Activated CD4-positive, CD25-positive, alpha-beta regulatory T cell treated with anti-CD3 and anti-CD28 coated beads, Interleukin-2, amount 50 U/mL, for 72 hours (primary cell): ENCODE data around the gene PFDN6.

Experiments
- DNase-seq: peaks from one replicate; pipeline ENCODE4 v3.0.0; 2021

Gene PFDN6

DNA sequence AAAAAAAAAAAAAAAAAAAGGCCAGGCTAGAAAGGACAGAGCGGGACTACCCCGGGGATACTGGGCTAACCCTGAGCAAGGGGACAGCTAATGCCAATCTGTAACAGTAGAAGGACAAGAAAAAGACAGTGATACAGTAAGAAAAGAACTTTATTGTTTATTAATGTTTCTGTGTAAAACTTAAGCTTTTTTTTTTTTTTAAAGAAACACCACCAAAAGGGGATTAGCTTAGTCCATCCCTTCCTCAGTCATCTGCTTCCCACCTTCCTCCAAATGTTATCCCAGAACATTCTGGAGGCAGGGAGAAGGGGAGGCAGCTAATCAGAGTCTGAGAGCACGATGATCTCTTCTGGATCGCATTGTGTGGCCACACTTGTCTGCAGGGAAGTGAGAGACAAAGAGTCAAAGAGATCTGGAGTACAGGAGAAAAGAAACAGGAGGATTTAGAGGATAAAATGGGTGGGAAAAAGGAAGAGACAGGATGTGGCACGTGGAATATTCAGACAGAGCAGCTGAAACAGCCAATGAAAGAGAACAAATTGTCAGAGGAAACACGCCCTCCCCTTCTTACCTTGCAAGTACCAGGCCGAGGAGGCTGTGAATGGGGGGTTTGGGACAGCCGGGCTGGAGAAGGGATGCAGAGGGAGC, 29.1 kb downstream of the PFDN6 start:
- DNase-seq = no peak

DNA sequence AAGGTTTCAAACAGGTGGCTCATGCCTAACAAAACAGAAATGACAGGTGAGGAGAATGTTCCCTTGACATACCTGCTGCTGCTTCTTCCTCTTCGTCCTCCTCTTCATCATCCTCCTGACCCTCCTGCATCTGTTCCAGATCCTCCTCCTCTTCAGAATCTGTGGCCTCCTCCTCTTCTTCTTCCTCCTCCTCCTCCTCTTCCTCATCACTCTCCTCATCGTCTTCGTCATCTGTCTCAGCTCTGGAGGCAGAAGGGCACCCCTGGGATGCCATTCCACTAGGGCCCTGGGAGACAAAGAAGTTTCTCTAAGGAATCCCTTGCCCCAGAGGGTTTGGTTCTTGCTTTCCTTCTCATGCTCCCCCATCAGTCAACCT, 30.5 kb downstream of the PFDN6 start:
- no peak for DNase-seq

DNA sequence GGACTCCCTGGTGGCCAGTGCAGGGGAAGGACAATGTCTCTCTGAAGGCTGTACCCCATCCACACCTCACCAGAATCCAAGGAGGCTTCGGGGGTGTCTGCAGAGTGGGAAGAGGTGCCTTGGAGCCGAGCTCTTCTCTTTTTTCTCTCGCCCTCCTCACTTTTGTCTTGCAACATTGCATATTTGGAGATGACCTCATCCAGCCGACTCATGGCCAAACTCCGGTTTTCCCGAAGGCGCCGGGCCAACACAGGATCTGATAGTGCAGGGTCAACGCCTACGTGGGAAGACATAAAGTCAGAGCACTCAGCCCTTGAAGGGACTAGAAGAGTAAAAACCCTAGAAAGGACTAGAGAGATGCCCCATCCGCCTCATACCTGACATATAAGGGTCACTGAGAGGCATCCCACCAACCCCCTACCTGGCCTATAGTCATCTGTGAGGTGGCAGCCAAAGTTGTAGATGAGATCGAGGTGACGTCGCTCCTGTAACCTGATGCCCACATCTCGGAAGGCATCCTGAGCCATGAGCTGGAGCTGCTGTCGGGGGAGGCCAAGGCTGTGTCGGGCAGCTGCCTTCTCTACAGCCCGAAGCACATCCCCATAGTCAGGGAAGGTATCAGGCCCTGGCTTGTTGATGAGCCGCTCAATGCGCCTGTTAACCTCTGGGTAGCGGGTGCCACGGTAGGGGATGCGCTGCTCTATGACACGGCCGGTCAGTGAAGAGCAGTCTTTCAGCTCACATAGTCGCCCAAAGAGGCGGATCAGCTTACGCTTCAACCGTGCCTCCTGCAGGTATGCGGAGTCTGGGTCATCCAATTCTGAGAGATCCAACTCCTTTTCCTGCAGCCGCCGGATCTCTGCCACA, 31.1 kb downstream of the PFDN6 start:
- DNase-seq = no peak

DNA sequence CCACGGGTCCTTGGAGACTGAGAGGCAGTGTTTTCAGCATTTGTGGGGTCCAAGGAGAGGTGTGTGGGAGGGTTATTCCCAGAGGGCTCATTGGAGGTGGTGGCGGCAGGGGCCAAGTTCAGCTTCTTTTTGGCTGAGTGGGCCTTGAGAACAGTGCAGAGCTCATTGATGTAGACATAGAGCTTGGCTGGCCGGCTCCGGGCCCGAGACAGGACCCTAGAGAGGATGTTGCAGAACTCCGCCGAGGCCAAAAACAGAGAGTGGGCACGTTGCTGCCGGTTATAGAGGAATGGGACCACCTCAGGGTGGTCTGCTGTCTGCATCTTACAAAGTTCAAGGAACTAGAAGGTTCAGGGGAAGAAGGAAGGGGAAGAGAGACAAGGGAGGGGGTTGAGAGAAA, 31.8 kb downstream of the PFDN6 start:
- no peak for DNase-seq

DNA sequence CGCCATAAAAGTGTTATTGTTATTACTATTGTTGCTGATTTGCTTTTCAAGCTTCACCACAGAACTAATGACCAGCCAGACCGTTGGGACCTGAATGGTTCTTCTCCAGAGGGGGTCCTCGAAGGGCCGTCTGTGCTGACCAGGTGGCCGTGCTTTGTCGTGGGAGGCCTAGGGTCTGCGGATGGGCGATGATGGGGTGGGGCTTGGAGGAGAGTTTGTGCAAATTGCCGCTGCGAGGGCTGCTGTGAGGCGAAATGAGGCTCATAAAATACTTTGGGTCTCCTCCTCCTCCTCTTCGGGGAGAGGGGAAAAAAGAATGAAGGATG, 34.2 kb downstream of the PFDN6 start:
- DNase-seq = no peak

DNA sequence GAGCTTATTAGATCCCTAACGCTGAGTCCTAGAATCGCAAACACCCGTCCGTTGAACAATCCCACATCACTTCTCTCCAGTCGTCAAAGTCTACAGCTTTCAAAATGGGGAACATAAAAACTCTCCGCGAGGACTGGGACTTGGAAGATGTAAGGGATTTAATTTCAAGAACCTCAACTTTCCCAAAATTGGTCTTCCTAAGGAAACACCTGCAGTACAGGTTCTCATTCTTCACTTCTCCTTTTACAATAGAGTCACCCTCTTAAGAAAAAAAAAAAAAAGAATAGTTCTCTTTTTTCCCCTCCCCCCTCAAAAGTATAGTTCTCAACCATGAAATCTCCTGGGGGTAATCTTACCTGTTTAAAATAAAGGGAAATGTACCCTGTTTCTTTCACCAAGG, 34.7 kb downstream of the PFDN6 start:
- DNase-seq = no peak

DNA sequence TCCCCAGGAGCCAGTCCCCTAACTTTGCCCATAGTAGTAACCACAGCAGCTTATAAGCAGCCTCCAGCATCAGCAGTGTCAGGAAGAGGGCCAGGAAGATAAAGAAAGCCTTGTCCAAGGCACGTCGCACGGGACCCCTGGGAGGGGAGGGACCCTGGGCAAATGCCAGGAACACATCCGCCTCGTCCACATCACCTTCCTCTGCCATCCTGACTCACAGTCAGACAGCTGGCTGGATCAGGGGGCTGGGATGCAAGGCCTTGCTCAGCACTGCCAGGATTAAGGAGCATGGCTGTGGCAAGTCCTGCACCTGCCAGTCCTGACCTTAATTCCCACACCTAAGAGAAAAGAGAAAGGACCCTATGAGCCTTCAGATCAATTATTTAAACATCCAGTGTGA, 39.7 kb downstream of the PFDN6 start:
- DNase-seq = no peak

DNA sequence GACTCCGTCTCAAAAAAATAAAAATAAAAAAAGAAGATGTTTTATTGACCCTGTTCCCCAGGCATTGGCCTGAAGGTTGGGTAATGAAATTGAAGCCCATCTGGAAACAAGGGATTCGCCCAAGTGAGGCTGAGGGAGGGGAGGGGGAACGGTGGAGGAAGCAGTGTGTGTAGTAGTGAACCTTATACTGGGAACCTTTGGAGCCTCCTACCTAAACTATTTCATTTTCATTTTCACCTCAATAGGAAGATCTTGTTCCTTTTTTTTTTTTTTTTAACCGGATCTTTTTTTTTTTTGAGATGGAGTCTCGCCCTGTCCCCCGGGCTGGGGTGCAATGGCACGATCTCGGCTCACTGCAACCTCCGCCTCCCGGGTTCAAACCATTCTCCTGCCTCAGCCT, 41.3 kb downstream of the PFDN6 start:
- DNase-seq = no peak

DNA sequence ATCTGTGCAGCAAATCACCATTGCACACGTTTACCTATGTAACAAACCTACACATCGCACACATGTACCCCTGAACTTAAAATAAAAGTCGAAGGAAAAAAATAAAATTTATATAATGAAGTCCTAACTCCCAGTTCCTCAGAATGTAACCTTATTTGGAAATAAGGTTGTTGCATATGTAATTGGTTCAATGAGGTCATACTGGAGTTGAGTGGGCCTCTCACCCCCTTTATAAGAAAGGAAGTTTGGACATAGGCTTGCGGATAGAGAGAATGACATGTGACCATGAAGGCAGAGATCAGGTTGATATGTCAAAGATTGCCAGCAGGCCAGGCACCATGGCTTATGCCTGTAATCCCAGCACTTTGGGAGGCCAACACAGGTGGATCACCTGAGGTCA, 44.3 kb downstream of the PFDN6 start:
- no peak for DNase-seq

DNA sequence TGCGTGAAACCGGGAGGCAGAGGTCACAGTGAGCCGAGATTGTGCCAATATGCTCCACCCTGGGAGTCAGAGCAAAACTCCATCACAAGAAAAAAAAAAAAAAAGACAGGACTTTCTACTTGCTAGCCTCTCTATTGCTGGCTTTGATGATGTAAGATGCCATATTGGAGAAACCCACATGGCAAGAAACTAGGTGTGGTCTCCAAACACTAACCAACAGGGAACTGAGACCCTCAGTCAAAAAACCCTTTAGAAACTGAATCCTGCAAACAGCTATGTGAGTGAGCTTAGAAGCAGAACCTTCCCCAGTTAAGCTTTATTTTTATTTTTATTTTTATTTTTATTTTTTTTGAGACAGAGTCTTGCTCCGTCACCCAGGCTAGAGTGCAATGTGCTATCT, 46.5 kb downstream of the PFDN6 start:
- no peak for DNase-seq

DNA sequence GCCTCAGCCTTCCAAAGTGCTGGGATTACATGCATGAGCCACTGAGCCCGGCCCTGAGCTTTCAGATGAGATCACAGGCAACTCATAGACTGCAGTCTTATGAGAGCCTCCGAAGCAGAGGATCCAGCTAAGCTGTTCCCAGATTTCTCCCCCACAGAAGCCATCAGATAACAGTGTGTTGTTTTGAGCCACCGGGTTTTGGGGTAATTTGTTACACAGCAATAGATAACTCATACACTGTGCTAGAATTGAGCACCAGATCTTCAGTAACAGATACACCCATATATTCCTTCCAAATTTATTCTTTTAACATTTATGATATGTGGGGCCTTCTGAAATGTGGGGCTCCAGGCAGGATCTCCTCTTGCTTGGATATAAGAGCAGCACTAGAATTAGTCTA, 47.1 kb downstream of the PFDN6 start:
- no peak for DNase-seq

DNA sequence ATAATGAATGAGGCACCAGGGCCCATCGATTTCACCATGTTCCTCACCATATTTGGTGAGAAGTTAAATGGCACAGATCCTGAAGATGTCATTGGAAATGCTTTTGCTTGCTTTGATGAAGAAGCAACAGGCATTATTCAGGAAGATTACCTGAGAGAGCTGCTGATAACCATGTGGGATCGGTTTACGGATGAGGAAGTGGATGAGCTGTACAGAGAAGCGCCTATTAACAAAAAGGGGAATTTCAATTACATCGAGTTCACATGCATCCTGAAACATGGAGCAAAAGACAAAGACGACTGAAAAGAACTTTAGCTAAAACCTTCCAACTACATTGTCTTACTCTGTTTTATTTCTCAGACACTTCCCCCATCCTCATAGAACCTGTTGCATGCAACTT, 49.8 kb downstream of the PFDN6 start:
- DNase-seq = no peak
